ENCODE results near the gene PEX5L. TPM values are rescaled to one million over a fixed set of nuclear protein-coding genes. Genes with fewer than 3 reads are reported as not detected.

PEX5L gene
- total RNA-seq, 2 donors from 2014 or later: not detected

- Histone ChIP-seq H3K4me3 (no peak overlapping the region), H3K9me3 (no peaks in the 10 kb centered on the region), H3K27me3 (replicated peaks; ENCODE audit: insufficient read depth) (no peaks in the 10 kb centered on the region), H3K36me3 (no peaks in the 10 kb centered on the region), H3K4me1 (ENCODE audit: control insufficient read depth in 1 of 2, low read depth in 2 of 2) (no peaks in the 10 kb centered on the region), H3K27ac (no peak overlapping the region)
- DNase-seq (ENCODE audit: low spot score) (no peak), ATAC-seq (ENCODE audit: insufficient number of reproducible peaks, low FRiP score, low read depth) (no peak)
- no peak for TF ChIP-seq CTCF (IDR thresholded peaks at IDR 0.05)
Measured at GRCh38 chr3:179898024-179898423, 138.7 kb downstream of the PEX5L start.

GRCh38 chr3:179897231-179897630 lies 139.5 kb downstream of the PEX5L start:
- Histone ChIP-seq H3K4me1 (ENCODE audit: control insufficient read depth in 1 of 2, low read depth in 2 of 2) (no peaks in the 10 kb centered on the region), H3K27me3 (replicated peaks; ENCODE audit: insufficient read depth) (no peaks in the 10 kb centered on the region), H3K36me3 (no peaks in the 10 kb centered on the region), H3K9me3 (no peaks in the 10 kb centered on the region), H3K27ac (no peak overlapping the region), H3K4me3 (no peak overlapping the region)
- TF ChIP-seq CTCF (IDR thresholded peaks at IDR 0.05): no peak
- DNase-seq (ENCODE audit: low spot score) (no peak), ATAC-seq (ENCODE audit: insufficient number of reproducible peaks, low FRiP score, low read depth) (no peak)

- Histone ChIP-seq H3K27me3 (replicated peaks; ENCODE audit: insufficient read depth) (no peaks in the 10 kb centered on the region), H3K9me3 (no peaks in the 10 kb centered on the region), H3K36me3 (no peaks in the 10 kb centered on the region), H3K4me3 (no peak overlapping the region), H3K4me1 (ENCODE audit: control insufficient read depth in 1 of 2, low read depth in 2 of 2) (no peaks in the 10 kb centered on the region), H3K27ac (no peak overlapping the region)
- DNase-seq (ENCODE audit: low spot score) (no peak), ATAC-seq (ENCODE audit: insufficient number of reproducible peaks, low FRiP score, low read depth) (no peak)
- TF ChIP-seq CTCF (IDR thresholded peaks at IDR 0.05): no peak
Measured at GRCh38 chr3:179896507-179896906, 140.2 kb downstream of the PEX5L start.

- Histone ChIP-seq H3K4me3 (no peak overlapping the region), H3K27me3 (replicated peaks; ENCODE audit: insufficient read depth) (no peaks in the 10 kb centered on the region), H3K9me3 (no peaks in the 10 kb centered on the region), H3K36me3 (no peaks in the 10 kb centered on the region), H3K4me1 (ENCODE audit: control insufficient read depth in 1 of 2, low read depth in 2 of 2) (no peaks in the 10 kb centered on the region), H3K27ac (no peak overlapping the region)
- ATAC-seq (ENCODE audit: insufficient number of reproducible peaks, low FRiP score, low read depth) (no peak), DNase-seq (ENCODE audit: low spot score) (no peak)
- TF ChIP-seq CTCF (IDR thresholded peaks at IDR 0.05): no peak
Measured at GRCh38 chr3:179895330-179895729, 141.4 kb downstream of the PEX5L start.

GRCh38 chr3:179887295-179887943 lies 149.3 kb downstream of the PEX5L start:
- Histone ChIP-seq H3K9me3 (no peaks in the 10 kb centered on the region), H3K4me3 (no peak overlapping the region), H3K4me1 (ENCODE audit: control insufficient read depth in 1 of 2, low read depth in 2 of 2) (no peaks in the 10 kb centered on the region), H3K36me3 (no peaks in the 10 kb centered on the region), H3K27me3 (replicated peaks; ENCODE audit: insufficient read depth) (no peaks in the 10 kb centered on the region), H3K27ac (no peak overlapping the region)
- no peak for TF ChIP-seq CTCF (IDR thresholded peaks at IDR 0.05)
- ATAC-seq (ENCODE audit: insufficient number of reproducible peaks, low FRiP score, low read depth) (no peak), DNase-seq (ENCODE audit: low spot score) (no peak)

Measured in thoracic aorta (tissue), 2 donors.